ENCODE measurements around the gene TTC33. TPM values are rescaled to one million over a fixed set of nuclear protein-coding genes. Genes with fewer than 3 reads are reported as not detected.

TTC33 gene
- total RNA-seq, 4 donors from 2014 or later = 20.2 to 49.0 (median 32.6) TPM

- no peaks in the 10 kb centered on the region for H3K36me3 ChIP-seq
- H3K4me3 ChIP-seq = no peak overlapping the region
- H3K27me3 ChIP-seq = no peaks in the 10 kb centered on the region
- intact Hi-C loops (cut with DNase I; ENCODE audit: low total_unique reads) = no loop called here
- ATAC-seq (no peak), DNase-seq (no peak)
- no peaks in the 10 kb centered on the region for H3K9me3 ChIP-seq
- TF ChIP-seq CTCF (IDR thresholded peaks at IDR 0.05 in 4 of 5, conservative IDR thresholded peaks at IDR 0.05 in 1 of 5) (no peak), POLR2A (IDR thresholded peaks at IDR 0.05) (no peak)
- in situ Hi-C loops (cut with MboI; ENCODE audit: low sequenced_read_pairs in 4 of 4) = no loop called here
- H3K4me1 ChIP-seq = no peaks in the 10 kb centered on the region
- no peak overlapping the region for H3K27ac ChIP-seq
Observed at GRCh38 chr5:40607202-40607601, 148.6 kb downstream of the TTC33 start.

- Histone ChIP-seq H3K4me1 (no peaks in the 10 kb centered on the region), H3K4me3 (no peak overlapping the region), H3K36me3 (no peaks in the 10 kb centered on the region), H3K27me3 (no peaks in the 10 kb centered on the region), H3K9me3 (no peaks in the 10 kb centered on the region), H3K27ac (no peak overlapping the region)
- DNase-seq (no peak), ATAC-seq (no peak)
- intact Hi-C loops (cut with DNase I; ENCODE audit: low total_unique reads) = no loop called here
- no peak for TF ChIP-seq POLR2A (IDR thresholded peaks at IDR 0.05)
- TF ChIP-seq CTCF (IDR thresholded peaks at IDR 0.05 in 4 of 5, conservative IDR thresholded peaks at IDR 0.05 in 1 of 5) = no peak
- in situ Hi-C loops (cut with MboI; ENCODE audit: low sequenced_read_pairs in 4 of 4) = no loop called here
Observed at GRCh38 chr5:40606077-40606765, 149.5 kb downstream of the TTC33 start.

DNA sequence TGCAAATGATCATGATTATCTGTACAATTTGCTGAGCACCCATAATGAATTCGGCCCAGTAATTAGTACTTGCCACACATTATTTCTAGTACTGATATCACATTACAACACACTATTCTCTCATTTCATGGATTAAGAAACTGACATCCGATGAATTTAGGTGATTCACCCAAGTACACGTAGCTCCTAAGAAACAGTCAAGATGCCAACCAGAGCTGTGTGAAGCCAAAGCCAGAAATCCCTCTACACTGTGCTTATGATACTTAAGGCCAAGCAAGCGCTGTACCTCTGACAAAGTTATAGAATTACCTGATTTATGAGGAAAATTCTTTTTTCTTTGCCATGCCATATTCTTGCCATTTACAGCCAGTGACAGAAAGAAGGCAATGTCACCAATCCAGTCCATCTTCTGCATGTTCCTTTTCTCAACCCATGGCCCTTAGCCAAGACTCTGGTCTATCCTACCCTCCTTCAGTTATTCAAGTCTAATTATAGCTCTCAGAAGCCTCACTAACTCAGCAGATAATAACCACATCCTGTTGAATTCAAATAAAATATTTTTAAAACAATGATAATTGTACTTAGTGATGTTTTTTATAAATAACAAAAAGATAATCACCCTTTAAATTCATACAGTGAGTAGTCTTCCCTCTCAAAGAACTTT is 150.3 kb downstream of the TTC33 start:
- DNase-seq (no peak), ATAC-seq (no peak)
- H3K27ac ChIP-seq = no peak overlapping the region
- in situ Hi-C loops (cut with MboI; ENCODE audit: low sequenced_read_pairs in 4 of 4) (no loop called here), intact Hi-C loops (cut with DNase I; ENCODE audit: low total_unique reads) (no loop called here)
- TF ChIP-seq CTCF (IDR thresholded peaks at IDR 0.05 in 4 of 5, conservative IDR thresholded peaks at IDR 0.05 in 1 of 5) = no peak
- TF ChIP-seq POLR2A (IDR thresholded peaks at IDR 0.05) = no peak
- no peaks in the 10 kb centered on the region for H3K27me3 ChIP-seq
- H3K4me1 ChIP-seq = no peaks in the 10 kb centered on the region
- no peaks in the 10 kb centered on the region for H3K36me3 ChIP-seq
- no peak overlapping the region for H3K4me3 ChIP-seq
- no peaks in the 10 kb centered on the region for H3K9me3 ChIP-seq

DNA sequence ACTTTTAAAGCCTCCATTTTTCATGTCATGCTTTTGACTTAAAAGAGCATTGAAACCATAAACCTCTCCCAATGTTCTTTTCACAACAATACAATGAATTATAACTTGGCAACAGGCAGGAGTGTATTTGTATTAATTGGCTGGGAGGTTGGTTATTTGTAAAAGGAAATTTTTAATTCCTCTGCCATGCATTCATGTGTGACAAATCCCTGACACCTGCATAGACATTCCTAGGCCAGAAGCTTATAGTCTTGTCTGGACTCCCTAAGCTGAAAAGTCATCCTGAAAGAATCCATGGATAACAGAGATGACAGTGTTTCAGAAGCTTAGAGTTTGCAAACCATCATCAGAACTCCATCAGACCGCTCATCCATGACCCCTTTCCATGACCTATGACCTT is 152.4 kb downstream of the TTC33 start:
- no peak for TF ChIP-seq CTCF (IDR thresholded peaks at IDR 0.05 in 4 of 5, conservative IDR thresholded peaks at IDR 0.05 in 1 of 5)
- no peak for DNase-seq
- H3K4me3 ChIP-seq = no peak overlapping the region
- no peak overlapping the region for H3K27ac ChIP-seq
- no peaks in the 10 kb centered on the region for H3K9me3 ChIP-seq
- H3K27me3 ChIP-seq = no peaks in the 10 kb centered on the region
- intact Hi-C loops (cut with DNase I; ENCODE audit: low total_unique reads) = no loop called here
- H3K36me3 ChIP-seq = no peaks in the 10 kb centered on the region
- no peaks in the 10 kb centered on the region for H3K4me1 ChIP-seq
- in situ Hi-C loops (cut with MboI; ENCODE audit: low sequenced_read_pairs in 4 of 4) = no loop called here
- ATAC-seq = no peak
